T-helper 2 cell treated with Interferon-gamma antibody and Interleukin-4, amounts not matched to agents 100 ng/mL and 5 ng/mL, for 36 hours (primary cell): ENCODE results near the gene OLIG1. TPM values are rescaled to one million over a fixed set of nuclear protein-coding genes. Genes with fewer than 3 reads are reported as not detected.

Experiments used
- intact Hi-C: fragments of 100-400 bp; cut with micrococcal nuclease; formaldehyde crosslinking; loops from one replicate; pipeline ENCODE4 v1.15.1; 2023
- total RNA-seq: library from RNA; stranded (reverse); gene quantifications from 2 replicates; pipeline ENCODE4 v1.2.3, GENCODE V29; 2022

OLIG1 gene
- total RNA-seq, 1 donor from 2014 or later: not detected

GRCh38 chr21:33061233-33061632 lies 8.7 kb upstream of the OLIG1 start:
- intact Hi-C loops: no loop called here

GRCh38 chr21:33063375-33063883 lies 6.5 kb upstream of the OLIG1 start:
- intact Hi-C loops: no loop called here

DNA sequence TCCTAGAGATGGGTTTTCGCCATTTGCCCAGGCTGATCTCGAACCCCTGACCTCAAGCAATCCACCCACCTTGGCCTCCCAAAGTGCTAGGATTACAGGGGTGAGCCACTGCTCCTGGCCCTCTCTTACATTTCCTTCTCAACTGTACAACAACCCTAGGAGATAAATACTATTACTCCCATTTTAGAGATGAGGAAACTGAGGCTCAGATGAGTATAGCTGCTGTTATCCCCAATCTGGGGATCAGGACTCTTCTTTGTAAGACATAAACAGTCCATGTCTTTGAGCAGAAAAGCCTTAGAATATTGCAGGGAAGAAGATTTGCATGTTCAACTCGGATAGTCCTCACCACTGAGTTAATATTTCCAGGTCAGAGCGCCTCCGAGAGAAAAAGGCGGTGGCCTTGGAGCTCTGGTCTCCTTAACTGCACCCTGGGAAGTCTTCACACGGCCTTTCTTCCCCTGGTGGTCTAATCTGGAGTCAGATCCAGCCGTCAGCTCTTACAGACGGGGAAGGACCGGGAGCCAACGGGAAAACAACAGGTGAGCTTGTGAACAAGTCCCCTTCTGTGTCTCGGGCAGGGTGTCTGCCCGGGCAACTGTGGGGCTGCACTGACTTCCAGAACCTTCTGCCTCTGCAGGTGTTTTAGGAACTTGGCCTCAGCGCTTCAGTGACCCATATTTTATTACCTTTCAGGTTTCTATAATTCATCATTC lies 5.9 kb upstream of the OLIG1 start:
- intact Hi-C loops: no loop called here

DNA sequence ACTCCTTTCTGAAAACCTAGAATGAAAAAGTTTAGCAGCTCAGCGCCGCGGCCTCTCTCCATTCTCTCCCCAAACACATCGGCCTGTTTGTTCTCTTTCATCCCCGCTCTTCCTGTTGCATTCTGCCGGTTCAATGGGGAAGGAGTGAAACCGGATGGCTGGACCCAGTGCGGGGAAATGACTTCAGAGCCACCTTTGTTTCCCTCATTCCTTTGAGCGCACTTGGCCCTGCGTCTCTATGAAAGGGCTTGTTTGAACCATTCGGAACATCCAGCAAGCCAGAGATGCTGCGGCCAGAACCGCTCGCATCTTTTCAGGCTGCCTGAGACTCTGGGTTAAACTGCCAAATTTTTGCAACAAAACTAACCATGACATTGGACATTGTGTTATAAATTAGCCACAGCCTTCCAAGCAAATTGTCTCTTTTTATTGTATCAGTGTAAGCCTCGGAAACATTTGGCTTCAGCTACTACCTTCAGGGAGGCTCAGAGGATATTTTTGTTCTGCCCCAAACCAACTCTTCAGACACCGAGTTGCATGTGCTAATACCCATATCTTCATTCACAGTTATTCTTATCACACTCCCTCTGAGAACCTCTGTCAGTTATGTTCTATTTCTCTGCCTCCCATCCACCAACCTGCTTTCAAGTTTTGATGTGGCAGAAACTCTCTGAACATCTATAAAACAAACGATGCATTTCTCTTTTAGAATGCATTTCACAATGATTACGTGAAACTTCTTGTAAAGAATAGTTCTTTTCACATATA lies 5.1 kb upstream of the OLIG1 start:
- intact Hi-C loops: no loop called here

DNA sequence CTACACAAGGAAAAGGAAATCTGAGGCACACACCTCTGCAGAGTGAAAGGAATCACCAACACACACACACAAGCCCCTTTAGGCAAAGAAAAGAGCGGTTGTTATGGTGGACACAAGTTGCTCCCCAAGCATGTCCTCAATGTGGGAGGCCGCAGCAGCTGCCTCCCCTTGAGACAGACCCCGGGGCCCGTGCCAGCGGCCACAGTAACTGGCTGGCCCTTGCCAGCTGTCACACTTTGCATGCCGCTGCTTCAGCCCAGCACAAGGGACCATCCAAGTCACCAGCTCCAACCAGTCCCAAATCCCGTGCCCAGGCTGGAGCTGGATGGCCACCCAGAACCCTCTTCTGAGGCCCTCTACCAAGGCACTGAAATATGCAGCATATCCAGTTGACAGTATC lies 2.9 kb upstream of the OLIG1 start:
- intact Hi-C loops: no loop called here

GRCh38 chr21:33067457-33067856 lies 2.5 kb upstream of the OLIG1 start:
- intact Hi-C loops: no loop called here

GRCh38 chr21:33069243-33069642 lies 698 bp upstream of the OLIG1 start:
- intact Hi-C loops: no loop called here

DNA sequence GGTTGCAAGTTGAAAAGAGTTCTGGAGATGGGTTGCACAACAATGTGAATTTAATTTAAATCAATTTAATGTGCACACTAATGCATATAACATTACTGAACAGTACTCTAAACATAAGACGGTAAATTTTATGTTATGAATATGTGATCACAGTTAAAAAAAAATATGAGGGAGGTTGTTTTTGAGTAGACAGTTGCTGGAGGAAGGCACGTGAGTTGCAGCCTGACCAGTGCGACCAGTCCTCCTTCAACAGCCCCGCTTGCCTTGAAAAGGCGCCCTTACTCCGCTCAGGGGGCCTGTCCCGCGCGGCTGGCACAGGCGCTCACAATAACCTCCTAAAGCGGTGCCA lies 322 bp upstream of the OLIG1 start:
- intact Hi-C loops: no loop called here

DNA sequence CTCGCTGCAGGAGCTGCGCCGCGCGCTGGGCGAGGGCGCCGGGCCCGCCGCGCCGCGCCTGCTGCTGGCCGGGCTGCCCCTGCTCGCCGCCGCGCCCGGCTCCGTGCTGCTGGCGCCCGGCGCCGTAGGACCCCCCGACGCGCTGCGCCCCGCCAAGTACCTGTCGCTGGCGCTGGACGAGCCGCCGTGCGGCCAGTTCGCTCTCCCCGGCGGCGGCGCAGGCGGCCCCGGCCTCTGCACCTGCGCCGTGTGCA lies 730 bp downstream of the OLIG1 start:
- intact Hi-C loops: loop anchor here (2.0 kb wide), 1 partner anchor 44 kb away; no protein-coding TSS in a partner anchor

DNA sequence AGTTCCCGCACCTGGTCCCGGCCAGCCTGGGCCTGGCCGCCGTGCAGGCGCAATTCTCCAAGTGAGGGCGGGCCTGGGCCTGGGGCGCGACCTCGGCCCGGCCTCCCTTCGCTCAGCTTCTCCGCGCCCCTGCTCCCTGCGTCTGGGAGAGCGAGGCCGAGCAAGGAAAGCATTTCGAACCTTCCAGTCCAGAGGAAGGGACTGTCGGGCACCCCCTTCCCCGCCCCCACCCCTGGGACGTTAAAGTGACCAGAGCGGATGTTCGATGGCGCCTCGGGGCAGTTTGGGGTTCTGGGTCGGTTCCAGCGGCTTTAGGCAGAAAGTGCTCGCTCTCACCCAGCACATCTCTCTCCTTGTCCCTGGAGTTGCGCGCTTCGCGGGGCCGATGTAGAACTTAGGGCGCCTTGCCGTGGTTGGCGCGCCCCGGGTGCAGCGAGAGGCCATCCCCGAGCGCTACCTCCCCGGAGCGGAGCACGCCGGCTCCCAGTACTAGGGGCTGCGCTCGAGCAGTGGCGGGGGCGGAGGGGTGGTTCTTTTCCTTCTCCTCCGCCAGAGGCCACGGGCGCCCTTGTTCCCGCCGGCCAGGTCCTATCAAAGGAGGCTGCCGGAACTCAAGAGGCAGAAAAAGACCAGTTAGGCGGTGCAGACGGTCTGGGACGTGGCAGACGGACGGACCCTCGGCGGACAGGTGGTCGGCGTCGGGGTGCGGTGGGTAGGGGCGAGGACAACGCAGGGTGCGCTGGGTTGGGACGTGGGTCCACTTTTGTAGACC lies 1.2 kb downstream of the OLIG1 start:
- intact Hi-C loops: loop anchor here (2.0 kb wide), 1 partner anchor 44 kb away; no protein-coding TSS in a partner anchor

DNA sequence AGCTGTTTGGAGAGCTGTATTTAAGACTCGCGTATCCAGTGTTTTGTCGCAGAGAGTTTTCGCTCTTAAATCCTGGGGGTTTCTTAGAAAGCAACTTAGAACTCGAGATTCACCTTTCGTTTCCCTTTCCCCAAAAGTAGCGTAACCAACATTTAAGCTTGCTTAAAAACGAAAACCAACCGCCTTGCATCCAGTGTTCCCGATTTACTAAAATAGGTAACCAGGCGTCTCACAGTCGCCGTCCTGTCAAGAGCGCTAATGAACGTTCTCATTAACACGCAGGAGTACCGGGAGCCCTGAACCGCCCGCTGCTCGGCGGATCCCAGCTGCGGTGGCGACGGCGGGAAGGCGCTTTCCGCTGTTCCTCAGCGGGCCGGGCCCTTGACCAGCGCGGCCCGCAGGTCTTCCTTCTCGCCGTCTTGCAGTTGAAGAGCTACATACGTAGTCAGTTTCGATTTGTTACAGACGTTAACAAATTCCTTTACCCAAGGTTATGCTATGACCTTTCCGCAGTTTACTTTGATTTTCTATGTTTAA lies 1.9 kb downstream of the OLIG1 start:
- intact Hi-C loops: loop anchor here (2.0 kb wide), 1 partner anchor 45 kb away; no protein-coding TSS in a partner anchor

DNA sequence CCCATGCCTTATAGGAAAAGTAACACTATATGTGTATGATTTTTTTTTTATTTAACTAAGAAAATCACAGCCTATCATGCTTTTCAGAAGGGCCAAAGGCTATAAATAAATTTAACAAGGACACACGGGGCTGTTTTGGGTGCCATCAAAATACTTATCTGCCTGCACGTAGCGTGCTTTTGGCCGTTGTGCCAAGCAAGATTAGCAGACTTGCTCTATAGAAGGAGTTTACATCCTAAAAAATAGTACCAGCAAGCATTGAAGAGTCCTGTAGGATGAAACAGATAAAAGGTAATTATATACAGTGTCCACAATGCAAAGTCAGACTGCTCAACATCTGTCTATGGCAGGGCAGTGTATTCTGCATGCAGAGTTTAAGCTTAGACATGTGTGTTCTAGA lies 3.7 kb downstream of the OLIG1 start:
- intact Hi-C loops: no loop called here

GRCh38 chr21:33075128-33075527 lies 5.2 kb downstream of the OLIG1 start:
- intact Hi-C loops: no loop called here

DNA sequence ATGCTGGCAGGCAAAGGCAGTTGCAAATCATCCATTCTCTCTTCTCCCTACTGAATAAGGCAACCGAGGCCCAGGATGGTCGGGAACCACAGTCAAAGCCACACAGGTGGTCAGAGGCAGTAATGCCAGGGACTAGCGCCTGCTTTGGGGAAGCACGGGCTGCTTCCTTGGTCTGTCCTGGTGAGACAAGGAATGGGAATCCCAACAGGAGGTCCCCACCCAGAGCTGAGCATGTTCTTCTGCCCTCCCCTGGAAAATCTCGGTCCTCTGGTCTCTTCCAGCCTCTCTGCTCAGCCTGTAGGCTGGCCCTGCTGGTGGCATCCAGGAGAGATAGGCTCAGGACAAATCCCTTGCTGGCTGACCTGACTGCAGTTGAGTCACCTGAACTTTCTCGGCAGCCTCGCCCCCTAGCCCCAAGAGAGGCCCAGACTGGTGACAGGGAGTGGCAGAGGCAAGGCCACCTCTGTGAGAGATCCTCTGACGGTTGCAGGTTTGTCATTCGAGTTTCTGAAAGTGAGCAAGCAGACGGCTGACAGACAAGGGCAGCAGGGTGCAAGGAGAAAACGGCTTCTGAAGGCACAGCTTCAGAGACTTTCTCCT lies 5.8 kb downstream of the OLIG1 start:
- intact Hi-C loops: no loop called here

- intact Hi-C loops: no loop called here
Observed at GRCh38 chr21:33076600-33077329, 6.8 kb downstream of the OLIG1 start.

- intact Hi-C loops: no loop called here
Observed at GRCh38 chr21:33078907-33079582, 9.1 kb downstream of the OLIG1 start.

DNA sequence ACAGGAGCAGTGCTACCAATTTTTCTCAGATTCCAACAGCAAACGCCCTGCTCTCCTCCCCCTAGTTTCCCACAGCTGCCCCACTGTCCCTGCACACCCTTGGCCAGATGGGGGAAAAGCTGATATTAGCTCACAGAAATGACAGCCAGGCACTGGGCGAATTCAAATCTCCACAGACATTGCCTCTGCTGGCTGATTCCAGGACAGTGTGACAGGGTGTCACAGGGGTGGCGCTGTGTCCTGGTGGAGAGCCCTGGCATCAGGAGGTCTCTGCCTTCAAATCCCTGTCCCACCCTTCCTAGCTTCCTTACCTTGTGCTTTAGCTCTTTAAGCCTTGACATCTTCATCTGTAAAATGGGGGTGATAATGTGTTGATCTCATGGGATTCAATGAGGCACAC lies 10.4 kb downstream of the OLIG1 start:
- intact Hi-C loops: no loop called here

DNA sequence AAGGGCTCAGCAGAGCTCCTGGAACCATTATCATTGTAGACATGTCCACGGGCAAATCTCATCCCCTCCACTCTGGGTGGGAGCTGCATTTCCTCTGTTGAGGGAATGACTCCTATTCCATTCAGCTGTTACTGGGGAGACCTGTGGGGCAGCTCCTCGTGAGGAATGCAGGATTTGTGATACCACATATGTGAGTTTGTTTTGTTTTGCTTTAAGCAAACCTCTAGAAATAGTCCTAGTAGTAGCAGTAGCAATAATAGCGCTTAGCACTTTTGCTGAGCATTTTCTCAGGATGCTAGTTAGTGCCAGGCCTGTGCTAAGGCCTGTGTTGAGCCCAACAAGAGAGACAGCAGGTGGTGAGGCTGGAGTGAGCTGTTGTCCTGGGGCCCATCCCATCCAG lies 10.8 kb downstream of the OLIG1 start:
- intact Hi-C loops: no loop called here

DNA sequence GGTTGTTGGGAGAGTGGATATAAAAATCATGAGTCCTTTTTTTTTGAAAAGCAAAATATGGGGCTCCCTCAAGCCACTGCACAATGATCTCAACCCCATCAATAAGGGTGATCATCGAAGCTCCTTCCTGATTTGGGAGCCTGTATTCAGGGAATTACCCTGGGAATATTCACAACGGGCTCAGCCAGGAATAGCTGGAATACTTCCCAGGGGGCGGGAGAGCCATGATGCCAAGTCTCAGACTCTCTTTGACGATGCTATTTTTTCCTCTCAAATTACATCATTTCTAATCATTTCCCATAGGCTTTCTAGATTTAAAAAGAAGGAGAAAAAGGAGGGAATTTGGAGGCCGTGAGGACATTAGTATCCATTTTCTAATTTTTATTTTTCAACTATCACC lies 18.4 kb downstream of the OLIG1 start:
- intact Hi-C loops: no loop called here

DNA sequence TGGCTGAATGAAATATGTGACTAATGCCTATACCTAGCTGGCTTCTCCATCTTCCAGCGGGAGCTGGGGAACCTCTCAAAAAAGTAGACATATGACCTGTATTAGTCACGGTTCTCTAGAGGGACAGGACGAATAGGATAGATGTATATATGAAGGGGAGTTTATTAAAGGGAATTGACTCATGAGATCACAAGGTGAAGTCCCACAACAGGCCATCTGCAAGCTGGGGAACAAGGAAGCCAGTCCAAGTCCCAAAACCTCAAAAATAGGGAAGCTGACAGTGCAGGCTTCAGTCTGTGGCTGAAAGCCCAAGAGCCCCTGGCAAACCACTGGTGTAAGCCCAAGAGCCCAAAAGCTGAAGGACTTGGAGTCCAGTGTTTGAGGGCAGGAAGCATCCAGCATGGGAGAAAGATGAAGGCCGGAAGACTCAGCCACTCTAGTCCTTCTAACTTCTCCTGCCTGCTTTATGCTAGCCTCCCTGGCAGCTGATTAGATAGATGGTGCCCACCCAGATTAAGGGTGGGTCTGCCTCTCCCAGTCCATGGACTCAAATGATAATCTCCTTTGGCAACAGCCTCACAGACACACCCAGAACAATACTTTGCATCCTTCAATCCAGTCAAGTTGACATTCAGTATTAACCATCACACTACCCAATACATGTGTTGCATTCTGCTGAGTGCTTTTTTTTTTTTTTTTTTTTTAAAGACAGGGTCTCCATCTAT lies 19.6 kb downstream of the OLIG1 start:
- intact Hi-C loops: no loop called here
